NK-92 (cell line): ENCODE measurements around the gene SPHK2.

Experiments used
- DNase-seq: peaks from one replicate; lab custom pipeline; 2025; ENCODE audit not compliant: unreplicated experiment; lab: John Stamatoyannopoulos, UW

SPHK2 gene

DNA sequence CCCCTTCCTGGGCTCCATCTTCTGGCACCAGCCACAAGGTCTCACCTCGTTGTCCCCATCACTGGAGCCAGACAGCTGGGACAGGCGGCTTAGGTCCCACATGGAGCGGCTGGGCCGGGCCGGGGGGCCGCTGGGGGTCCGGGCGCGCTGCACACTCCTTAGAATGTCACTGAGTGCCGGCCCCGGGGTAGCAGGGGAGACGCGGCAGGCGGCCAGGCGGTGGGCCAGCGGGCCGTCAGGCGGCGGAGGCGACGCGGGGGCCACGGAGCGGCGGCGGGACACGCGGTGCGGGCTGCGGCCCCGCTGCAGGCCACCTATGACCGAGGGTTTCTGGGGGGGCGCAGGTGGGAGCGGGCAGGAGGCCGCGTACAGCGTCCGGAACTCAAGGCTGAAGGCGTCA is 15.9 kb upstream of the SPHK2 start:
- no peak for DNase-seq

GRCh38 chr19:48603850-48604249 is 15.5 kb upstream of the SPHK2 start:
- DNase-seq, result no peak

GRCh38 chr19:48606463-48607358 is 12.6 kb upstream of the SPHK2 start, which contains the start of gene SPACA4:
Gene SPACA4, plus strand, starts transcription at chr19:48606742. Its CDS starts 237 bp downstream, at chr19:48606979.
- DNase-seq, result no peak

- no peak for DNase-seq
Measured at GRCh38 chr19:48607359-48607755, 11.9 kb upstream of the SPHK2 start.

DNA sequence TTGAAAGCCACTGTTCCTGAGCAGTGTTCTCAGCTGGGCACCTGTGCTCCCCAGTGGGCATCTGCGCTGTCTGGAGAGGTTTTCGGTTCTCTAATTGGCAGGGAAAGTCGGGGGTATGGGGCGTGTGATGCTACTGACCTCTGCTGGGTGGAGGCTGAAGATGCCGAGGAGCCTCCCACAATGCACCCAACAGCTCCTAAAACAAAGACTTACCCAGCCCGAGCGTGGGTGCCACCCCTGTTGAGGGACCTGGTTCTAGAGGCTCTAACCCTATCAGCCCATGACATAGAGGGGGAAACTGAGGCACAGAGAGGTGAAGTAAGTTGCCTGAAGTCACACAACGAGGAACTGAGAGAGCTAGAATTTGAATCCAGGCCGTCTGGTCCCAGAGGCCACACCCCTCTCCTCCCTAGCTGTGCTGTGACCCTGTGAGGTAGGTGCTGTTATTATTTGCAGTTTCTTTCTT is 10.5 kb upstream of the SPHK2 start:
- no peak for DNase-seq

GRCh38 chr19:48609571-48610108 is 9.7 kb upstream of the SPHK2 start:
- DNase-seq, result no peak

GRCh38 chr19:48611872-48612271 is 7.4 kb upstream of the SPHK2 start:
- DNase-seq, result no peak

- no peak for DNase-seq
Measured at GRCh38 chr19:48613024-48613851, 6.1 kb upstream of the SPHK2 start.

DNA sequence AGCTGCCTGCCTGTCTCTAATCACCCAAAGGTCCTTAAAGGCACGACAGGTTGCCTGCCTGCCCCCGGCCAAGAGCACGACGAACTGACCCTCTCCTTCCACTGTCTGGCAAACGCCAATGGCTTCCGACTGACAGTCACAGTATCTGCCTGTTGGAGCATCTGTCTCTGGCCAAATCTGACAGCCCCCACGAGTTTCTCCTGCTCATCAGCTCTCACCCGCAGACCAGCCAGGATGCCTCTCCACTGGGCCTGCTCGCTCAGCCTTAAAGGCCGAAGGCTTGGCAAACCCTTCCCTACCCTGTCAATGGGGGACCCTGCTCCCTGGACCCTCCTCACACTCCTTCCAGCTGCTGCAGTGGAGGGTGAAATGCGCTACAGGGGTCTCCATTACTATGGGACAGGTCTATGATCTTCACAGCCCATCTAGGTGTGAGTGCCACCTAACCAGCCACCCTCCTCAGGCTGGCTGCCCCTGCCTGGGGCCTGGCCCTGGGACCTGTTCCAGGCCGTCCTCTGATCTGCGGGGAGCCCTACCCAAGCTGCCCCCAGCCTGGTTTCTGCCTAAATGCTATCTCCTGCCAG is 5.4 kb upstream of the SPHK2 start:
- DNase-seq, result no peak

DNA sequence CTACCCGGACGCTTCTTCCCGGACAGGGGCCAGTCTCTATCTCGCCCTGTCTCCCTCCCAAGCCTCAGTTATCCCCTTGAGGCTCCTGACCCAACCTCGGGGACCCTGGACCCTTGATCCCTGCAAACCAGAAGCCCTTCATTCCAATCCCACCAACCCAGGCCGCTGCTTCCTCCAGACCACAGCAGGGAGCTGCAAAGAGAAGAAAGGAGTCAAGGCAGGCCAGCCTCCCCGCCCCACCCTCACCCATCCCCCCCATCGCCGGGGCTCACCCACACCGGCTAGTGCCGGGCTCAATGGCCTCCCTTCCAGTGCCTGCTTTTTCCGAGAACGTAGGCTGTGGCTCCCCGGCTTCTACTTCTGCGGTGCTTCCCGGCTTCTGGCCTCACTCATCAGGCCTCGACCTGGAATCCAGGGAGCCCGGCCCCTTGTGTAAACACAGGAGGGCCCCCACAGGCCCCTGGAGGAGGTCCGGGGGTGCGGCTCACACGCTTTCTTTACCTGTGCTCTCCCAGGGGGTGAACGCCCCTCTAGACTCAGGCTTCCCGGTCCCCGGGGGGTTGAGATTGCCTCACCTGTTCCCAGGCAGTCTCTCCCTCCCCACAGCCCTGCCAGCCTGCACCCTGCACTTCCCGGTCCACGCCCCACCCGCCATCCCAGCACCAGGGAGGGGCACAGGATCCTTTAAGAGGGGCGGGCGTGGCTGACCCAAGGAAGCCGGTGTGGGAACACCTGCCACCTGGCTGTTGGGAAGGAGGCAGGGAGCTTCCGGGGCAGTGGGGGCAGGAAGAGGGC is 4.7 kb upstream of the SPHK2 start, which contains the start of gene FAM83E:
Gene FAM83E, minus strand, starts transcription at position 641 of the 795 bp plus-strand sequence. CDS start 1,704 bp downstream, outside the sequence.
- DNase-seq, result no peak

DNA sequence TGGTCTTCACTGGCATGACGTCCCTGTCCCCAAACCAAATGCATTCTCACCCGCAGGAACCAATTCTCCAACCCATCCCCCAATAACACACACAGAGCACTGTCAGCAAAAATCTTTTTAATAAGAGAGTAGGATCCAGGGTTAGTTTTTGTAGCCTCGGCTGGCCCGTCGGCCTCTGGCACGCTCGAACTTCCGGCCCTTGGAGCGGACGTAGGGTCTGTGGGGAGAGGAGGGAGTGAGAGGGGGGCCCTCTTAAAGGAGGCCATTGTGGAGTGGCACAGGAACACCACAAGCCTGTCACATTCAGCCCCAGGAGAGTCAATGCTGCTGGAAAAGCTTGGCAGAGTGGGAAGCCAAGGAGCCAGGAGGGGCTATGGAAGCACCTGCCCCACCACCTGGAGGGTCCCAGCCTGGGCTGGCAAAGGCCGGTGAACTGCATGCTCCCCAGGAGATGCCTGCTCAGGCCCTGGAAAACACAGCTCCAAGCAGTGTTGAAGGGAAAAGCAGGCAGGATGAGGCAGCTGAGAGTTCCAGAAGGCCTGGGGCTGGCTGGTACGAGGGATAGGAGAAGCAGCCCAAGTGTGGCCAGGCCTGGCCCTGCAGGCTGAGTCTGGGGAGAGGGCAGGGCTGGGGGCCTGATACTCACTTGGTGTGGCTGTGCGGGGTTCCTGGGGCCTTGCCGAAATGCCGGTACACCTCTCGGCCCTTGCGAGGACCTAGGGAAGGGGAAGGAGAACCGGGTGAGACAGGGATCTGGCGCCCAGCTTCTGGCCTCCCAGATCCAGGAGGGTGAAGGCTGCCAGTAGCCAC is 3.9 kb upstream of the SPHK2 start:
- no peak for DNase-seq

DNA sequence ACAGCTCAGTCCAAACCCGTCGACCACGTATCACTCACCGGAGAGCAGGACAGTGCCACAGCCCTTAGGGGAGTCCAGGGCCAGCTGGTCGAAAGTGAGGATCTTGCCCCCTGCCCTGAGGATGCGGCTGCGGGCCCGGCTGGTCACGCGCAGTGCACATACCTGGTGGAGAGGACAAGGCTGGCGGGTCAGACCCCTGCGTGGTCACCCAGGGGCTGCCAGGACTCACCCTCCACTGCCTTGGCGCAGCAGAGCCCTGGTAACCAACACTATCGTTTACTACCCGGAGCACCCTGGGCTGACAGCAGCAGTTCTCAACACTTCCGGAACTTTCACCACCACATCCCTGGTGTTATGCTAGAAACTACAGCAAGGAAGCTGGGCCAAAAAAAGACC is 3.3 kb upstream of the SPHK2 start:
- no peak for DNase-seq

GRCh38 chr19:48616491-48617056 is 2.7 kb upstream of the SPHK2 start:
- DNase-seq, result no peak

DNA sequence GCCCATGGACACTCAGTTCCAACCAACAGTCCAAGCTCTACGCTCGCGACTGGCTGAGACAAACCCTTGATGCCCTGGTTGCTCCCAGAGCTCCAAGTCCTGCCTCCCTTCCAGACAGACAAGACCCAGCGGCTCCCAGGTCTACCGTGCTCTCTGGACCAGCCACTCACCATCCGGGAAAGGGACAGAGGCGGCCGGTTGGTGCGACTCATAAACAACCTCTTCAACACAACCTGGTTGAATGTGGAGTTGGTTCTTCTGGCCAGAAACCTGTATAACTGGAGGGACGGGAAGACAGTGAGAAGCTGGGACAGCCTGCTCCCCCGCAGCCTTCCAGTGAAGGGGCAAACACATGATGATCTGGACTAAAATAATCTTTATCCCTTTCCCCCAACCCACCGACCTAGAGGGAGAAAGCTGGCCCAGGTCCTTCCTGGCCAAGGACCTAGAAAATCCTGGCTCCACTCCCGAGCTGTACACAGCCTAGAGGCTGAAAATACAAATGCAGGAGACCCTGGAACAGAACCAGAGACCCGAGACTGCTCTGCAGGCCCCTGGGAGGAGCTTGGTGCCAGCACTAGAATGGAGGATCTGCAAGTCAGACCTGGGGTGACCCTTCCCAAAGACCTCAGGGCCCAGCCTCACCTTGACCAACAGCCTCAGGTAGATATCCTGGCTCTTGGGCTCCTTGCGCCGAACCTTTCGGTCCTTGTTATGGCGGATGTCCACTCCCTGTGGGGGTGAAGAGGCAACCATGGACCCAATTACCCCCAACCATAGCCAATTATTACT is 2.0 kb upstream of the SPHK2 start:
- no peak for DNase-seq

DNA sequence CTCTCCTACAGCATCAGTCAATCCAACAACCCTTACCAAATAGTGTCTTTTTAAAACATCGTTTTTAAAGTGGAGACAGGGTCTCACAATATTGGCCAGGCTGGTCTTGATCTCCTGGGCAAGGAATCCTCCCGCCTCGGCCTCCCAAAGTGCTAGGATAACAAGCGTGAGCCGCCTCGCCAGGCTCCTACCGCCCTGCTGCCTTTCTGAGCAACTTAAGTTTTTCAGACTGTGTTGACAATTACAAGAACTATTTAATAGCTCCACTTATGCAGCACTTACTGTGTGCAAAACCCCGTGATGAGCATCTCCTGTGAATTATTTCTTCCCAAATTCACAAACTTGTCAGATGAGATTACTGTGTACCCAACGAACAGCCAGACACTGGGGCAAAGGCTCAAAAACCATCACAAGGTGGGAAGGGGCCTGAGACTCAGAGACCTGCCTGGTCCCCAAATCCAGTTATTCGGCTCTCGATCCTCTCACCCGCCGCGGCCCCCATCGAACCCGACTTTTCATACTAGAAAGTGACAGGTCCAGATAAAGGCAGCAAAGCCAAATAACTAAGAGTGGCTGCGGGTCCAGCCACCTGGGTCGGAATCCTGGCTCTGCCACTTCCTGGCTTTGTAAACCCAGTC is 909 bp upstream of the SPHK2 start:
- DNase-seq, result no peak

GRCh38 chr19:48619692-48620585 is 633 bp downstream of the SPHK2 start:
- no peak for DNase-seq

- no peak for DNase-seq
Measured at GRCh38 chr19:48623556-48624066, 4.3 kb downstream of the SPHK2 start.
